Measurements from ENCODE around the gene FAM200A.
"Not testable (repeated sequence)": the region's sequence is repeated elsewhere in the genome, so short reads cannot be mapped to it uniquely, and the experiment has no call there.

Gene FAM200A

GRCh38 chr7:99551767-99552463 is at the start of gene FAM200A:
Gene FAM200A, minus strand, starts transcription at chr7:99552114. Its CDS starts 3,707 bp downstream, at chr7:99548407.
- peak; percentile 88 for DNase-seq

GRCh38 chr7:99599836-99600235 is 47.9 kb upstream of the FAM200A start:
- DNase-seq, result no peak

GRCh38 chr7:99597762-99598501 is 46.0 kb upstream of the FAM200A start, which contains the start of gene TMEM225B:
Gene TMEM225B, plus strand, starts transcription at chr7:99598267. Its CDS starts 6,122 bp downstream, at chr7:99604389.
- no peak for DNase-seq

- no peak for DNase-seq
Observed at GRCh38 chr7:99596408-99596955, 44.6 kb upstream of the FAM200A start.

- DNase-seq, result no peak
Observed at GRCh38 chr7:99594948-99595745, 43.2 kb upstream of the FAM200A start.

GRCh38 chr7:99588868-99589267 is 37.0 kb upstream of the FAM200A start:
- no peak for DNase-seq

- DNase-seq, result not testable (repeated sequence)
Observed at GRCh38 chr7:99580778-99581332, 28.9 kb upstream of the FAM200A start.

- DNase-seq, result peak; percentile 35
Observed at GRCh38 chr7:99579956-99580777, 28.3 kb upstream of the FAM200A start.

GRCh38 chr7:99579281-99579955 is 27.5 kb upstream of the FAM200A start:
- DNase-seq, result no peak

GRCh38 chr7:99576251-99576650 is 24.3 kb upstream of the FAM200A start:
- no peak for DNase-seq

GRCh38 chr7:99573257-99573656 is 21.3 kb upstream of the FAM200A start:
- DNase-seq, result no peak

- no peak for DNase-seq
Observed at GRCh38 chr7:99571768-99572167, 19.9 kb upstream of the FAM200A start.

- not testable (repeated sequence) for DNase-seq
Observed at GRCh38 chr7:99568770-99569169, 16.9 kb upstream of the FAM200A start.

GRCh38 chr7:99563650-99564049 is 11.7 kb upstream of the FAM200A start:
- no peak for DNase-seq

- DNase-seq, result peak; percentile 52
Observed at GRCh38 chr7:99562832-99563231, 10.9 kb upstream of the FAM200A start.

- no peak for DNase-seq
Observed at GRCh38 chr7:99562114-99562784, 10.3 kb upstream of the FAM200A start.

- no peak for DNase-seq
Observed at GRCh38 chr7:99561737-99562051, 9.8 kb upstream of the FAM200A start.

GRCh38 chr7:99560834-99561736 is 9.2 kb upstream of the FAM200A start:
- no peak for DNase-seq

- no peak for DNase-seq
Observed at GRCh38 chr7:99559175-99559915, 7.4 kb upstream of the FAM200A start.

Data from CD4-positive, alpha-beta T cell treated with Interleukin-4 for 4 hours (primary cell).